Stimulated activated CD8-positive, alpha-beta memory T cell treated with anti-CD3 and anti-CD28 coated beads, Interleukin-12 subunit alpha, Interleukin-12 subunit beta, amount 100 ng/mL, for 24 hours (primary cell): ENCODE data around the gene CEBPZ.
"Not testable (repeated sequence)": the region's sequence is repeated elsewhere in the genome, so short reads cannot be mapped to it uniquely, and the experiment has no call there.

Experiments used
- DNase-seq: peaks from one replicate; pipeline ENCODE4 v3.0.0-alpha.2; 2020; ENCODE audit errors: extremely low read depth

CEBPZ gene

GRCh38 chr2:37215250-37215649 is 16.1 kb downstream of the CEBPZ start:
- no peak for DNase-seq

DNA sequence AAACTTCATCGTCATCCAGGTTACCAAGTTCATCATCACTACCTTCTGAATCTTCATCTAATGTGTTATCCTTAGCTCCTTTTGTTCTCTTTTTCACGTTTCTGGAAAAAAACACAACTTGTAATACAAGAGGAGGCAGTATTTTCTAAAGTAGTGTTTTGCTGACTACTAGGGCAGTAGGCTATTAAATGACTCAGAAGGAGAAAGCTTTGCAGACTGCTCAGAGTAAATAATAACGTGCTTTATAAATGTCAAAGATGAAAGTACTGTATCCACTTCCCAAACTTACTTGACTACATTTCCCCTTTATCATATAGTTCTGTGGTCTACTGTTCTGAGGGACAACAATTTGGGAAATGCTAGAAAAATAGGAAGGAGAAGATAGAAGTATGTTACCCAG is 19.5 kb downstream of the CEBPZ start:
- DNase-seq: no peak

DNA sequence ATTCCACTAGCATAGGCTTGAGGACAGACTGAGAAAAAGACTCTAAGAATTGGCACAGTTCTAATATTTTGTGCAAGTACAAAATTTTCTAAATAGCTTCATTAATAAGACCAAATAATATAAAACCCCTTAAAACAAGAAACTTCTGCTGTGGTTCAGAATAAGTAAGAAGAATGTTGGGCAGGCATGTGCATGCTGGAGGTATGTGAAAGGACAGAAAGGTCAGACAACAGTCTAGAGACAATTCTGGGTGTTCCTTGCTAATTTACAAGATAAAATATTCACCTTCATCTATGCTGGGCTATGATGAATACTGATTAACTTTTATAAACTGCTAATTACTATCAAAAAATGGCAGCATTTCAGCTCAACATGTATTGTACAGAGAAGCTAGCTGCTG is 20.2 kb downstream of the CEBPZ start:
- no peak for DNase-seq

DNA sequence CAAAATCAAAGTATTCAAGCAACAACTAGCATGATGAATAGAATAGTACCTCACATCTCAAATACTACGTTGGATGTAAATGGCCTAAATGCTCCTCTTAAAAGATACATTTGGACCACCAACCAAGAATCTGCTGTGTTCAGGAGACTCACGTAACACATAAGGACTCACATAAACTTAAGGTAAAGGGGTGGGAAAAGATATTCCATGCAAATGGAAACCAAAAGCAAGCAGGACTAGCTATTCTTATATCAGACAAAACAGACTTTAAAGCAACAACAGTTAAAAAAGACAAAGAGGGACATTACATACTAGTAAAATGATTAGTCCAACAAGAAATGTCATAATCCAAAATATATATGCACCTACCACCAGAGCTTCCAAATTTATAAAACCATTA is 24.6 kb downstream of the CEBPZ start:
- not testable (repeated sequence) for DNase-seq

GRCh38 chr2:37205689-37206341 is 25.6 kb downstream of the CEBPZ start:
- DNase-seq: no peak

DNA sequence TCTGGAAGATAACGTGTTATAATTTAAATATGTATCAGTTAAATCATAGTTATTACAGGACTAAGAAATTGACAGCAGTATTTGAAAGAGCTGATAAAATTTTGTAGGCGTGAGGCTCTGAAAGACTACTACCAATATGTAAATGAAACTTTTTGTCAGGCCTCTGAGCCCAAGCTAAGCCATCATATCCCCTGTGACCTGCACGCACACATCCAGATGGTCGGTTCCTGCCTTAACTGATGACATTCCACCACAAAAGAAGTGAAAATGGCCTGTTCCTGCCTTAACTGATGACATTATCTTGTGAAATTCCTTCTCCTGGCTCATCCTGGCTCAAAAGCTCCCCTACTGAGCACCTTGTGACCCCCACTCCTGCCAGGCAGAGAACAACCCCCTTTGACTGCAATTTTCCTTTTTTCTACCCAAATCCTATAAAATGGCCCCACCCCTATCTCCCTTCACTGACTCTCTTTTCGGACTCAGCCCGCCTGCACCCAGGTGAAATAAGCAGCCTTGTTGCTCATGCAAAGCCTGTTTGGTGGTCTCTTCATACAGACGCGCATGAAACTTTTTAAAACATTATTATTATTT is 26.2 kb downstream of the CEBPZ start:
- DNase-seq: not testable (repeated sequence)

- DNase-seq: no peak
These were observed 27.7 kb downstream of the CEBPZ start for GRCh38 chr2:37203708-37204107.

DNA sequence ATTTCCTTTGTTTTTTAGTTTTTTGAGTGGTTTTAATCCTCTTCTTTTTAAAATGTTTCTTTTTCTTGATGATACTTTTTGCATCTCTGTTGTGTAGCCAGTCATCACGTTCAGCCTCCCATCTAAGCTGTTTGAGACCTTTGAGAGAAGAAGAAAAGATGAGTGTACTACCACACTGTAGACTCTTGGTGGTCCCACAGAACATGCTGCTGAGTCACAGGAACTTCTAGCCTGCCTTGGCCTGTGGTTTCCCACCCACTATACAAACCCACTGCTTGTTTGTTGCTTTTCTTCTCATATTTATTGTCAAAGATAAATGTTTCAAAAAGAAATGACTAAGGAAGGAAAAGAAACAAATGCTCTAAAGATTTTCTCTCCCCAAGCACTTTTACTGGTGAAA is 29.6 kb downstream of the CEBPZ start:
- peak; percentile 11 for DNase-seq

DNA sequence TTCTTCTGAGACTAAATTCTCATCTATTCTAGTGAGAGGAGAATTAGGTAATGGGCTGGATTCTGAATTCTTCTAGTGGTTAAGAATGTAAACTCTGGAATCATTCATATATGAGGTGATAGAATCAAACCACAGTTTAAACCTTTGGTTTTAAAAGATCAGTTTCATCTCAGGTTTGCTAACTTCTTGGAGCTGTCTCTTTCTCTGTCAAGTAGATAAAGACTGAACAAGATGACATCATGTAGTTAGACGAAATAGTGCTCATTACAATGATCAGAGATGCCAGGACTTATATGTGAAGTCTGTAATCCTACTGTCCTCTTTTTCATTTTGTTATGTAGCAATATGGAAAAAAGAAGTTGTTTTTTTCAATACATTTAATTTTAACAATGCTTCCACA is 30.2 kb downstream of the CEBPZ start:
- no peak for DNase-seq

DNA sequence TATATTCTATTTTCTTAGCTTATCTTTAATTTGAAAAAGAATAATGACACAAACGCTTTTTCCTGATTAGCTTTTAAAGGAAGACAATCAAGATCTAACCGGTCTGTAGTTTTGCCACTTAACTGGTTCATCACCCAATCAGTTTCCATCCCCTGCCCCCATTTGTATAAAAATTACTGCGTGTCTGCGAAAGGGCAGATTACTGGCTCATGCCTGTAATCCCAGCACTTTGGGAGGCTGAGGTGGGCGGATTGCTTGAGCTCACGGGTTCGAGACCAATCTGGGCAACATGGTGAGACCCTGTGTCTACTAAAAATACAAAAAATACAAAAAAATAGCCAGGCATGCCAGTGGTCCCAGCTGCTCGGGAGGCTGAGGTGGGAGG is 32.7 kb downstream of the CEBPZ start:
- no peak for DNase-seq

- peak; percentile 74 for DNase-seq
These were observed 34.8 kb downstream of the CEBPZ start, which contains the start of gene CEBPZOS for GRCh38 chr2:37196320-37197195. TSS of gene CEBPZOS (plus strand) at chr2:37196496. CDS start at chr2:37199705, 3,209 bp downstream.

GRCh38 chr2:37195862-37196319 is 35.5 kb downstream of the CEBPZ start:
- DNase-seq: not testable (repeated sequence)

- DNase-seq: no peak
These were observed 38.8 kb downstream of the CEBPZ start for GRCh38 chr2:37192551-37192950.

GRCh38 chr2:37191747-37192146 is 39.6 kb downstream of the CEBPZ start:
- DNase-seq: no peak

DNA sequence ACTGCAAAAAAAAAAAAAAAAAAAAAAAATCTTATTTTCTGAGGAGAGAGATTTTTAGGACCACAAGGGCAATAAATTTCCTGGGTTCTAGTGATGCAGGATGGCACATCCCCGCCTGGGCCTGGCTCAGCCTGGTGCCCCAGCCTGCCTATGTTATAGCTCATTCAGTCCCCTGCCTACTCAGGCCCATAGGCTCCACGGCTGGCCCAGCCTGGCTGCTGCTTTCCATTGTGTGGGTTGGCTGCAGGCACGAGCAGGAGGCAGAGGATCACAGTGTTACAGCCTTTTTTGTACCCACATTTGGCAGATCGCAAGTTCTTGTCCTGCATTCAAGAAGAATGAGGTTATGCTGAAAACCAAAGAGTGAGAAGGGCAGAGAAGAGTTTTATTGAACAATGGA is 40.1 kb downstream of the CEBPZ start:
- no peak for DNase-seq

DNA sequence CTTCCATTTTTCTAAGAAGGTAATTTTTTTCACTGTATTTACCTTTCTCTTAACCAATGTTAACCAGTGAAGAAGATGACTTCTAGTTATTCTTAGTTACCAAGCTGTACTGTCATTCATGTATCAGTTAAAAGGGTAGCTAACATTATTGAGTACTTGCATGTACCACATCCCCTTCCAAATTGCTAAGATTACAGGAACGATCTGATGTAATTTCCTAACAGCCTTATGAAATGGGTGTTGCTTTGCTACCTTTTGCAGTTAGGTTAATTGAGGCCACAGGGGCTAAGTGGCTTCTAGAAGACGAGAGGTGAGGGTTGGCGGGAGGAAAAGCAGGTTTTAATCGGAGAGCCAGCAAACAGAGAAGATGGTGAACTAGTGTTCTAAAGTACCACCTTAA is 41.1 kb downstream of the CEBPZ start:
- DNase-seq: no peak

DNA sequence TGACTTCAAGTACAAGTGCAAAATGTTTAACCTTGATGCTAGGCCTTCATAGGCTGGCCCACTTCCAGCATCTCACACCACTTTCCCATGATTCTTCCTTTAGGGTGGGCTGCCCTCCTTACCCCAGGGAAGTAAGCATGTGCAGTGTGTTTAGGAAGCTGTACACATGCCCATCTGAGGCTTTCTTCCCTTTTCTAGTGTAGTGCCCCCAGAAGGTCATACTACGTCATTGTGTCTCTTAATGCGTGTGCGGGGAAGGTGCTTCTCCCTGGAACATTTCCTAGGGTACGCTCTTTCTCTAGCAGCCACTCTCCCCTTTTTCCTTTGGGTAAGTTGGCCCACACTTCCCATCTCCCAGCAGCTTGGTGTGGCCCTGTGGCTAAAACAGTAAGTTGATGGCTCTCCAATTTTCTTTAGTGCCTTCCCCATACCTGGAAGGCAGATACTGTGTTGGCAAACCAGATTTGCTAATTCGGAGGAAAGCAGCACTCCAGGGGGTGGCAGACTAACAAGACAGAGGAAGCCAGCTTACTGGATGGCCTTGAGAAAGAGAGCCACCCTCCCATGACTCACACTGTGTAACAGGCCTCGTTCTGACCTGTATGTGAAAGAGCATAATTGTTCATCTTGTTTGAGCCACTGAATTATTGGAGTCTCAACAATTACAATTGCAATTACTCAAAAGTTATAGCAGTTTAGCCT is 41.8 kb downstream of the CEBPZ start:
- no peak for DNase-seq

DNA sequence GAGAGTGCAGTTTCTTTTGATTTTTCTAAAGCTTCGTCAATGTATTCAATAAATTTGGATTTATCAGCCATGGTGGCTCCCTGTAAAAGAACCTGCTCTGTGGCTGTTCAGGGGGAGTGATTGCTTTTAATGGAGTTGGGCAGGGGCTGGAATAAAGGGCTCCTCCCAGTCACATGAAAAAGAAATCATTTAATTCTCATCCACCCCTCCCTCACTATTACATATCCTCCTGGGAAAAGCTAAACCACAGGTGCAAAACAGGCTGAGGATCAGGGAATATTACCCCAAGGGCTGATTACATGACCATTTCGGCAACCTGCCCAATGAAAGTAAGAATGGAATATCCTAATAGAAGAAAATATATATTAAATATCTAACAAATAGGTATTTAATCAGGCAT is 42.8 kb downstream of the CEBPZ start, which contains the start of gene SULT6B1:
Gene SULT6B1 (minus strand): TSS at position 101 of the 400 bp plus-strand sequence. CDS start 30 bp downstream, at position 71.
- no peak for DNase-seq

GRCh38 chr2:37181726-37182684 is 49.4 kb downstream of the CEBPZ start:
- no peak for DNase-seq

DNA sequence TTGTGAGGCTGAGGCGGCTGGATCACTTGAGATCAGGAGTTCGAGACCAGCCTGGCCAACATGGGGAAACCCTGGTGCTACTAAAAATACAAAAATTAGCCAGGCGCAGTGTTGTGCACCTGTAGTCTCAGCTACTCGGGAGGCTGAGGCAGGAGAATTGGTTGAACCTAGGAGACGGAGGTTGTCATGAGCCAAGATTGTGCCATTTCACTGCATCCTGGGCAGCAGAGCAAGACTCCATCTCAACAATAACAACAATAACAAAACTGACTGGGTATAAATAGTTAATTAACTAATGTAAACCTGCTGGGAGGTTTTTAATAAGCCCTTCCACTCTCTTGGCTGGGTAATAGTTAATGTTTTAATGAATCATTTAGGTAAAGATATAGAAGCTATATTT is 50.8 kb downstream of the CEBPZ start:
- no peak for DNase-seq
